K562 (cell line): ENCODE results near the gene ADAT1. TPM values are rescaled to one million over a fixed set of nuclear protein-coding genes. Genes with fewer than 3 reads are reported as not detected.

ENCODE experiments used
- ATF1 ChIP-seq, 2 experiments: fragments of 450-650 bp in 1 of 2; IDR thresholded peaks; 2 replicates each; pipeline ENCODE4 v1.6.1; 2016; ENCODE audit warnings: missing compliant biosample characterization in 1 of 2, missing genetic modification characterization in 1 of 2
- EGR1 ChIP-seq: fragments of 450-650 bp; conservative IDR thresholded peaks from 2 replicates; pipeline ENCODE4 v1.6.1; 2017; ENCODE audit warnings: mild to moderate bottlenecking
- ERF ChIP-seq: fragments of 450-650 bp; formaldehyde crosslinking; IDR thresholded peaks from 2 replicates; pipeline ENCODE4 v1.4.0; 2020; ENCODE audit warnings: mild to moderate bottlenecking, mixed read lengths
- FOXO4 ChIP-seq: fragments of 450-650 bp; formaldehyde crosslinking; IDR thresholded peaks from 2 replicates; pipeline ENCODE4 v1.4.0; 2020; ENCODE audit warnings: mild to moderate bottlenecking, moderate library complexity
- HCFC1 ChIP-seq: IDR thresholded peaks from 2 replicates; pipeline ENCODE4 v1.6.1; 2012; ENCODE audit warnings: low read depth, low read length, improper control_type of control experiment
- MXI1 ChIP-seq: IDR thresholded peaks from 2 replicates; pipeline ENCODE4 v1.6.1; 2011; ENCODE audit warnings: low read depth, mild to moderate bottlenecking, improper control_type of control experiment, low read length
- NKRF ChIP-seq: fragments of 450-650 bp; IDR thresholded peaks from 2 replicates; pipeline ENCODE4 v1.6.1; 2016; ENCODE audit warnings: borderline replicate concordance
- PHF8 ChIP-seq: fragments of 200-600 bp; sonication (generic); IDR thresholded peaks from 2 replicates; pipeline ENCODE4 v1.6.1; 2012; ENCODE audit warnings: mixed run types, mild to moderate bottlenecking, inconsistent platforms, low read length, moderate library complexity, borderline replicate concordance
- PKNOX1 ChIP-seq: fragments of 450-650 bp; IDR thresholded peaks from 2 replicates; pipeline ENCODE4 v1.6.1; 2016
- SMAD3 ChIP-seq: fragments of 450-650 bp; formaldehyde crosslinking; conservative IDR thresholded peaks from 2 replicates; pipeline ENCODE4 v1.4.0; 2020; ENCODE audit warnings: mild to moderate bottlenecking
- TRIM24 ChIP-seq, 2 experiments: fragments of 450-650 bp; IDR thresholded peaks; 2 replicates each; pipeline ENCODE4 v1.6.1; 2016
- ZMIZ1 ChIP-seq, 2 experiments: fragments of 150-350 bp in 1 of 2; IDR thresholded peaks; 2 replicates each; pipeline ENCODE4 v1.6.1; 2012 to 2016; ENCODE audit warnings: low read depth in 2 of 2, low read length in 2 of 2, mild to moderate bottlenecking in 1 of 2, moderate library complexity in 1 of 2
- ZNF408 ChIP-seq: fragments of 250-450 bp; sonication (Bioruptor Pico); IDR thresholded peaks from 2 replicates; pipeline ENCODE4 v1.4.0; 2020; ENCODE audit warnings: low read depth, mild to moderate bottlenecking, moderate library complexity
- ZNF518B ChIP-seq: fragments of 250-450 bp; sonication (Bioruptor Pico); IDR thresholded peaks from 2 replicates; pipeline ENCODE4 v1.5.0; 2021; ENCODE audit warnings: mild to moderate bottlenecking, moderate library complexity
- ZNF583 ChIP-seq: fragments of 250-450 bp; sonication (Bioruptor Pico); IDR thresholded peaks from 2 replicates; pipeline ENCODE4 v1.4.0; 2020
- polyA plus RNA-seq, 8 experiments: library from polyadenylated mRNA; depleted of rRNA in 4 of 8; stranded (reverse) in 5 of 8; unstranded in 3 of 8; fragments of >200 nt; fragmentation: Nextera tagmentation in 2 of 8; fragmentation: Illumina TruSeq in 1 of 8; extraction: Ambion mirVana in 2 of 8; extraction: Trizol in 1 of 8; gene quantifications; 2 replicates each; pipeline versions ENCODE4 v1.2.1 to v1.2.3, GENCODE V29; 2011 to 2014; ENCODE audit warnings: inconsistent platforms in 1 of 8, missing spikeins in 1 of 8
- total RNA-seq, 7 experiments: library from RNA; depleted of rRNA in 6 of 7; stranded (reverse); fragments of >200 nt in 6 of 7; fragmentation: Illumina TruSeq in 2 of 7; extraction: Trizol in 2 of 7; gene quantifications; 2 replicates each; pipeline versions ENCODE4 v1.2.1 to v1.2.3, GENCODE V29; 2011 to 2021; ENCODE audit warnings: low replicate concordance in 1 of 7

Gene ADAT1
- total and polyA plus RNA-seq, 9 of the 15 experiments (the other 6 are each of a cell fraction or from before 2014, with no cell fraction given): 16.0 to 36.7 (median 28.2) TPM

GRCh38 chr16:75559564-75560372 is 63.3 kb downstream of the ADAT1 start (continued):
- TF ChIP-seq PHF8: peak; percentile 42; the same call in 1 of the 2 replicates
- TF ChIP-seq HCFC1: no peak
- 0 out of 4 replicates have a peak, but pooled peaks of 1 of the 2 experiments have one; percentile 66 for TF ChIP-seq ZMIZ1 (IDR thresholded peaks at IDR 0.05; ENCODE audit: low read depth in 2 of 2, low read length in 2 of 2)
- TF ChIP-seq ZNF518B (CRISPR knock-in tag): no peak
- no peak for TF ChIP-seq EGR1
- TF ChIP-seq MXI1: no peak
- TF ChIP-seq TRIM24 (IDR thresholded peaks at IDR 0.05): no peak
- no peak for TF ChIP-seq FOXO4 (CRISPR knock-in tag)
- TF ChIP-seq ATF1 (CRISPR knock-in tag; IDR thresholded peaks at IDR 0.05): no peak
- TF ChIP-seq ATF1 (tag; IDR thresholded peaks at IDR 0.05): peak; percentile 50; the same call in 1 of the 2 replicates
- TF ChIP-seq ZNF408 (CRISPR knock-in tag): no peak
- TF ChIP-seq ZNF583: no peak
- no peak for TF ChIP-seq SMAD3 (CRISPR knock-in tag)
- peak; percentile 76 for TF ChIP-seq PKNOX1
- TF ChIP-seq NKRF: no peak
- TF ChIP-seq ERF: no peak
